Gastroesophageal sphincter (tissue), 3 donors: ENCODE results near the gene ABHD3.

Source experiments
- EP300 ChIP-seq: sonication (generic); formaldehyde crosslinking; IDR thresholded peaks from one replicate; pipeline ENCODE4 v1.6.1; 2017; ENCODE audit warnings: antibody characterized with exemption, mild to moderate bottlenecking
- POLR2A ChIP-seq, 2 donors: fragments of 450-650 bp; IDR thresholded peaks; one replicate each; pipeline ENCODE4 v1.6.1; 2017; ENCODE audit warnings: antibody characterized with exemption in 2 of 2, mild to moderate bottlenecking in 2 of 2, moderate library complexity in 1 of 2
- POLR2AphosphoS5 ChIP-seq: sonication (generic); formaldehyde crosslinking; IDR thresholded peaks from one replicate; pipeline ENCODE4 v1.6.1; 2017; ENCODE audit warnings: antibody characterized with exemption
- TF ChIP-seq, protein P1 (sequence below), 4 experiments: fragments of 200-600 bp in 2 of 4; fragments of 450-650 bp in 2 of 4; sonication (generic) in 1 of 4; IDR thresholded peaks; one replicate each; pipeline ENCODE4 v1.5.1; 2017 to 2019; ENCODE audit warnings: antibody characterized with exemption in 4 of 4, mild to moderate bottlenecking in 2 of 4, moderate library complexity in 2 of 4

DNA sequence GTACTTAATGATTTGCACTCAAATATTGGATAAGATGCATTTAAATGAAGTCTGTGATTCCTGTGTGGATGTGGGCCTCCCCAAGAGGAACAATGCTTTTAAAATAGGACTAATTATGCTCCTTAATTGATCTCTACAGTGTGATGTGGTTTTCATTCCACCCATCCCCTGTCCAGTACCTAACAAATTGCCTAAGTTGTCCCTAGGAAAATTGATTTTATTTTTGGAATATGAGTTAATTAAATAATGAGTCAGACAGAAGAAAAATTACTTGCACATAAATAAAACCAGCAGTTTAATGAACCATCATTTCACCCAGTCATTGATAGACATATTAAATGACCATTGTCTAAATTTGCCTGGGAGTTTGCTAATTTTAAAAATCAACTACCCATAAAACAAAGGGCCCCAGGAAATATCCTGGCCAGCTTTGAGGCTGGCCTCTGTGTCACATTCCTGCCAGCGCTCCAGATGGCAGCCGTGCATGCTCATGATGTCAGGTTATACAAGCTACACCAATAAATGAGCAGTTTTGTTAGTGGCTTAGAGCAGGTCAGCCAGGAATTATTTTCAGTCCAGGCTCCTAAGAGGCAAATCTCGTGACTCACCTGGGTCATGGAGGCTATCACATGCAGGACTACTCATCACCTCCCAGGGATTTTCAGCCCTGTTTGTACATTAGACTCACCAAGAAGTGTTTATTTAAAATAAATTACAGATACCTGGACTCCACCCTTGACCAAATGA, 31.9 kb downstream of the ABHD3 start:
- TF ChIP-seq POLR2AphosphoS5 (no peak), EP300 (no peak), POLR2A (IDR thresholded peaks at IDR 0.05) (no peak)
- TF ChIP-seq, protein P1, sequence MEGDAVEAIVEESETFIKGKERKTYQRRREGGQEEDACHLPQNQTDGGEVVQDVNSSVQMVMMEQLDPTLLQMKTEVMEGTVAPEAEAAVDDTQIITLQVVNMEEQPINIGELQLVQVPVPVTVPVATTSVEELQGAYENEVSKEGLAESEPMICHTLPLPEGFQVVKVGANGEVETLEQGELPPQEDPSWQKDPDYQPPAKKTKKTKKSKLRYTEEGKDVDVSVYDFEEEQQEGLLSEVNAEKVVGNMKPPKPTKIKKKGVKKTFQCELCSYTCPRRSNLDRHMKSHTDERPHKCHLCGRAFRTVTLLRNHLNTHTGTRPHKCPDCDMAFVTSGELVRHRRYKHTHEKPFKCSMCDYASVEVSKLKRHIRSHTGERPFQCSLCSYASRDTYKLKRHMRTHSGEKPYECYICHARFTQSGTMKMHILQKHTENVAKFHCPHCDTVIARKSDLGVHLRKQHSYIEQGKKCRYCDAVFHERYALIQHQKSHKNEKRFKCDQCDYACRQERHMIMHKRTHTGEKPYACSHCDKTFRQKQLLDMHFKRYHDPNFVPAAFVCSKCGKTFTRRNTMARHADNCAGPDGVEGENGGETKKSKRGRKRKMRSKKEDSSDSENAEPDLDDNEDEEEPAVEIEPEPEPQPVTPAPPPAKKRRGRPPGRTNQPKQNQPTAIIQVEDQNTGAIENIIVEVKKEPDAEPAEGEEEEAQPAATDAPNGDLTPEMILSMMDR (IDR thresholded peaks at IDR 0.05) = no peak
